ENCODE measurements around the gene DLGAP1. TPM values are rescaled to one million over a fixed set of nuclear protein-coding genes. Genes with fewer than 3 reads are reported as not detected.

DLGAP1 gene
- total RNA-seq, 1 donor from 2014 or later: 3.7 TPM

DNA sequence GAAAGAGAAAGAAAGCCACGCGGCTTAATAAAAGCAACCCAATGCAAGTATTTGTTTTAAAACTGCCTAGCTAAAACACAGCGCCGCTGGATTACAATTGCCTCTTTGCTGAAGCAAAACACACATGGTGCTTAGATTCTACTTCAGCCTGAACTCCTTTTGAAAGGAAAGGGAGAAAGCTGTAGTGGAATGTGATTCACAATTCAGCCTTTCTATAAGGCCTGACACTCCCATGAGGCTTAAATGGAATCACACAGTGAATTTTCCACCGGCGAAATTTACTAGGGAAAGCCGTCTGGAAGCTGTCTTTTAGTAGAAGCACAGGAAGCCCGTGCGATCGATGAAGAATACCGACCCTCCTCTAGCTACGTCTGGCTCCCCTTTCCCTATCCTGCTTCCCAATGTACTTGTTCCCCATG lies 348.0 kb downstream of the DLGAP1 start:
- TF ChIP-seq, protein P1, sequence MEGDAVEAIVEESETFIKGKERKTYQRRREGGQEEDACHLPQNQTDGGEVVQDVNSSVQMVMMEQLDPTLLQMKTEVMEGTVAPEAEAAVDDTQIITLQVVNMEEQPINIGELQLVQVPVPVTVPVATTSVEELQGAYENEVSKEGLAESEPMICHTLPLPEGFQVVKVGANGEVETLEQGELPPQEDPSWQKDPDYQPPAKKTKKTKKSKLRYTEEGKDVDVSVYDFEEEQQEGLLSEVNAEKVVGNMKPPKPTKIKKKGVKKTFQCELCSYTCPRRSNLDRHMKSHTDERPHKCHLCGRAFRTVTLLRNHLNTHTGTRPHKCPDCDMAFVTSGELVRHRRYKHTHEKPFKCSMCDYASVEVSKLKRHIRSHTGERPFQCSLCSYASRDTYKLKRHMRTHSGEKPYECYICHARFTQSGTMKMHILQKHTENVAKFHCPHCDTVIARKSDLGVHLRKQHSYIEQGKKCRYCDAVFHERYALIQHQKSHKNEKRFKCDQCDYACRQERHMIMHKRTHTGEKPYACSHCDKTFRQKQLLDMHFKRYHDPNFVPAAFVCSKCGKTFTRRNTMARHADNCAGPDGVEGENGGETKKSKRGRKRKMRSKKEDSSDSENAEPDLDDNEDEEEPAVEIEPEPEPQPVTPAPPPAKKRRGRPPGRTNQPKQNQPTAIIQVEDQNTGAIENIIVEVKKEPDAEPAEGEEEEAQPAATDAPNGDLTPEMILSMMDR (conservative IDR thresholded peaks at IDR 0.05): no peak
- Mint-ChIP-seq H3K4me1 (ENCODE audit: unreplicated experiment) (no peaks in the 10 kb centered on the region), H3K4me3 (no peak overlapping the region), H3K36me3 (no peaks in the 10 kb centered on the region), H3K27ac (no peak overlapping the region), H3K9me3 (no peaks in the 10 kb centered on the region), H3K27me3 (no peaks in the 10 kb centered on the region)
- no peak for DNase-seq (ENCODE audit: extremely low spot score, unreplicated experiment)

DNA sequence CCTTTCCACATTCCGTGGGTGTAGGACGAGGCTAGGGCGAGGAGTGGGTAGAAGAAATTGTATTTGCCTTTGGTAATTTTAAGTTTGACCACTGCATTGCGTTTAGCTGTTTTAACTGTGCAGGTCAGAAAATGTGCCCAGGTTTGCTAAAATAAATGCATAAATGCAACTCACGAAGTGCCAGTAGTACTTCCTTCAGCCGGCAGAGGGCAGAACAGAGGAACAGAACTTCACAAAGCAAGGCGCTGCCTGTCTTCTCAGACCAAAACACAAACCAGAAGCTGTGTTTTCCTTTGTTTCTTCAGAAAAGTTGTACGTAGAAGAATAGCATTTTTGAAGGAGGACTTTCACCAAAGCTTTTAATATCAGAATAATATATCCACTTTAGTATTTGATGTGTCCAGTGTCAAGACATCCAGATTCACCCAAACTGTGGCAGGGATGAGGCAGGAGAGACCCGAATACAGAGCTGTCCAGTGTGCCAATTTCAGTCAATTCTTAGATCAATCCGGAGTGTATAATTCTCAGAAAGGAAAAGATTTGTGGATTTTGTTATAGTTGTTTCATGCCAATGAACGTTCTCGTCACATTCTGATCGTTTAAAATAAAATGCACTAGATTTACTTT lies 348.6 kb downstream of the DLGAP1 start:
- no peak overlapping the region for H3K27ac Mint-ChIP-seq

DNA sequence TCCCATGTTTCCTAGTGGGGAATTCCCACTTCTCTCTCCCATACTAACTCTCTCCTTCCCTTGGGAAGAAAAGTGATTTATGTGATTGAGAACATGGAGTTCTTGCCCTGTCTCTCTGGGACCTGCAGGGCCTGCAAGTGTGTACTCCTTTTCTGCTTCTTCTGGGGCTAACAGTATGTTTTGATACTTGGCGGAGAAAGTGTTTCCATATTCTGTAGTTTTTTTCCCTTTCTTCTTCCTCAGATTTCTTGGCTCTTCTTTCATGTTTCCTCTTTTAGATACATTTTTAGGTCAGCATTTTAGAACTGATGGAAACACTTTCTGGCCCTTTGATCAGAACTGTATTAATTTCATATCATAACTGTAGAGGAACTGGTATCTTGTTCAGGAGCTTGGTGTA lies 352.2 kb downstream of the DLGAP1 start:
- H3K4me1 Mint-ChIP-seq (ENCODE audit: unreplicated experiment): no peaks in the 10 kb centered on the region
- no peaks in the 10 kb centered on the region for H3K27me3 Mint-ChIP-seq
- TF ChIP-seq, protein P1 (conservative IDR thresholded peaks at IDR 0.05): no peak
- H3K9me3 Mint-ChIP-seq: peaks cover 4% of the 10 kb centered on the region
- no peaks in the 10 kb centered on the region for H3K36me3 Mint-ChIP-seq
- no peak overlapping the region for H3K27ac Mint-ChIP-seq
- H3K4me3 Mint-ChIP-seq: no peak overlapping the region
- DNase-seq (ENCODE audit: extremely low spot score, unreplicated experiment): no peak

More for the DNA sequence above, 348.6 kb downstream of the DLGAP1 start:
- H3K4me1 Mint-ChIP-seq (ENCODE audit: unreplicated experiment): no peaks in the 10 kb centered on the region
- H3K36me3 Mint-ChIP-seq: no peaks in the 10 kb centered on the region
- H3K9me3 Mint-ChIP-seq: no peaks in the 10 kb centered on the region
- TF ChIP-seq, protein P1 (conservative IDR thresholded peaks at IDR 0.05): peak; percentile 95
- peak; percentile 72 for DNase-seq (ENCODE audit: extremely low spot score, unreplicated experiment)
- H3K4me3 Mint-ChIP-seq: no peak overlapping the region
- H3K27me3 Mint-ChIP-seq: no peaks in the 10 kb centered on the region

DNA sequence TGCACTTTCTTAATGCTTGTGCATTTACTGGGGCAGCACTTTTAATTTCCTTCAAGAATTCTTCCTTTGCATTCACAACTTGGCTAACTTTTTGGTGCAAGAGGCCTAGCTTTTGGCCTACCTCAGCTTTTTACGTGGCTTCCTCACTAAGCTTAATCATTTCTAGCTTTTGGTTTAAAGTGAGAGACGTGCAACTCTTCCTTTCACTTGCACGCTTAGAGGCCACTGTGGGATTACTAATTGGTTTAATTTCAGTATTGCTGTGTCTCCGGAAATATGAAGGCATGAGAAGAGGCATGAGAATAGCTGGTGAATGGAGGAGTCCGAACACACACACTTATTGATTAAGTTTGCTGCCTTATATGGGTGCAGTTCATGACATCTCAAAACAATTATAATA lies 354.1 kb downstream of the DLGAP1 start:
- no peaks in the 10 kb centered on the region for H3K27me3 Mint-ChIP-seq
- no peak overlapping the region for H3K4me3 Mint-ChIP-seq
- TF ChIP-seq, protein P1 (conservative IDR thresholded peaks at IDR 0.05): no peak
- H3K27ac Mint-ChIP-seq: no peak overlapping the region
- peaks cover 4% of the 10 kb centered on the region for H3K9me3 Mint-ChIP-seq
- no peaks in the 10 kb centered on the region for H3K4me1 Mint-ChIP-seq (ENCODE audit: unreplicated experiment)
- no peaks in the 10 kb centered on the region for H3K36me3 Mint-ChIP-seq
- no peak for DNase-seq (ENCODE audit: extremely low spot score, unreplicated experiment)

DNA sequence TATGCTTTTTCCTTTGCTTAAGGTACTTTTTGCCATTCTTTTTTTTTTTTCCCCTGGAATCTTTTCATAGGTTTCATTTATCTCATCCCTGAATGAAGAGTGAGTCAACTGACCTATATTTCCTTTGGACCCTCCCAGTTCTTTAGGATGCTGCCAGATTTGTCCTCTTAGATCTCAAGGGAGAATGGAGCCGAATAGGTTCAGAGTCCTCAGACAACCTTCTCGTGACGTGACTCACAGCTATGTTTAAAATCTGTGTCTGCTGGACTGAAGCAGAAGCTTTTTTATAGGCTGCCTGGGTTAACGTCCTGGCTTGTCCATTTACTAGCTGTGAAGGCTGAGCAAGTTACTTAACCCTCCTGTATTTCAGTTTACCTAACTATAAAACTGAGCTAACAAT lies 358.6 kb downstream of the DLGAP1 start:
- no peaks in the 10 kb centered on the region for H3K4me1 Mint-ChIP-seq (ENCODE audit: unreplicated experiment)
- no peak for DNase-seq (ENCODE audit: extremely low spot score, unreplicated experiment)
- H3K36me3 Mint-ChIP-seq: no peaks in the 10 kb centered on the region
- H3K9me3 Mint-ChIP-seq: peaks cover 4% of the 10 kb centered on the region
- no peaks in the 10 kb centered on the region for H3K27me3 Mint-ChIP-seq
- no peak overlapping the region for H3K27ac Mint-ChIP-seq
- H3K4me3 Mint-ChIP-seq: no peak overlapping the region
- TF ChIP-seq, protein P1 (conservative IDR thresholded peaks at IDR 0.05): no peak

Measured in type B pancreatic cell (in vitro differentiated cells).